HepG2 (cell line): ENCODE results near the gene MYLK2. TPM values are rescaled to one million over a fixed set of nuclear protein-coding genes. Genes with fewer than 3 reads are reported as not detected.

ENCODE experiments used
- ATAC-seq: fragments of 200-7000 bp; cut with Tn5 transposase; 3 replicates; pipeline ENCODE4 v1.9.1; 2020; ENCODE audit warnings: mild to moderate bottlenecking, moderate library complexity
- BruUV-seq: library from RNA; stranded (reverse); fragments of 400-500 nt; replicated peaks from 2 replicates; lab custom pipeline; 2021; lab: Mats Ljungman, UMichigan
- CTCF ChIA-PET: fragments of 300-600 bp; formaldehyde crosslinking; extraction: SDS; loops from one replicate; lab custom pipeline; 2021; ENCODE audit warnings: low total read pairs, inconsistent platforms, low intra/inter-chr PET ratio; lab: Yijun Ruan, JAX
- POLR2A ChIA-PET: fragments of 350-600 bp; sonication (Branson Sonifier 250); formaldehyde crosslinking; loops from one replicate; lab custom pipeline; 2020; ENCODE audit warnings: antibody characterized with exemption, inconsistent platforms; lab: Yijun Ruan, JAX
- DNase-seq: peaks from one replicate; pipeline ENCODE4 v3.0.0-alpha.2; 2015; ENCODE audit warnings: low spot score
- FAIRE-seq: peaks from 3 replicates; lab custom pipeline; 2011; peaks lifted over from hg19 to GRCh38; lab: Jason Lieb, UNC
- H2AFZ ChIP-seq: one replicate; pipeline ENCODE4 v1.6.1; 2011; ENCODE audit warnings: low read length, inconsistent platforms
- H3K27ac ChIP-seq: fragments of 300-600 bp; 3 replicates; pipeline ENCODE4 v1.8.0; 2011; ENCODE audit warnings: mixed run types, mild to moderate bottlenecking, mixed read lengths, low read length, inconsistent platforms; ENCODE audit not compliant: insufficient read depth; ENCODE audit errors: extremely low read length
- H3K27me3 ChIP-seq, 2 experiments: fragments of 200-600 bp in 1 of 2; 2 replicates in 1 of 2; 3 replicates in 1 of 2; pipeline versions ENCODE4 v1.6.0 to v1.8.0; 2011; ENCODE audit warnings: low read length in 2 of 2, mild to moderate bottlenecking in 2 of 2, moderate library complexity in 2 of 2, inconsistent platforms in 1 of 2; ENCODE audit not compliant: insufficient read depth in 2 of 2, control insufficient read depth in 1 of 2
- H3K36me3 ChIP-seq, 2 experiments: fragments of 200-600 bp in 1 of 2; replicated peaks in 1 of 2; 2 replicates in 1 of 2; 3 replicates in 1 of 2; pipeline versions ENCODE4 v1.5.1 to v1.8.0; 2011; ENCODE audit warnings: low read length in 2 of 2, inconsistent platforms in 1 of 2; ENCODE audit not compliant: insufficient read depth in 2 of 2, control insufficient read depth in 1 of 2
- H3K4me1 ChIP-seq: 2 replicates; pipeline ENCODE4 v1.5.1; 2012; ENCODE audit warnings: low read length, inconsistent platforms; ENCODE audit not compliant: insufficient read depth
- H3K4me2 ChIP-seq: 2 replicates; pipeline ENCODE4 v1.6.0; 2011; ENCODE audit warnings: low read depth, low read length, inconsistent platforms
- H3K4me3 ChIP-seq, 3 experiments: fragments of 200-600 bp in 1 of 3; sonication (generic), shearing (Covaris generic) in 1 of 3; replicated peaks in 1 of 3; 2 replicates each; pipeline ENCODE4 v1.5.1; 2011 to 2016; ENCODE audit warnings: low read length in 3 of 3, inconsistent platforms in 2 of 3, low read depth in 2 of 3, mild to moderate bottlenecking in 2 of 3, control low read depth in 1 of 3, mixed read lengths in 1 of 3; ENCODE audit not compliant: insufficient read depth in 1 of 3
- H3K79me2 ChIP-seq: one replicate; pipeline ENCODE4 v1.6.1; 2011; ENCODE audit warnings: low read length, inconsistent platforms; ENCODE audit not compliant: insufficient read depth
- H3K9ac ChIP-seq: 2 replicates; pipeline ENCODE4 v1.6.0; 2011; ENCODE audit warnings: mild to moderate bottlenecking, low read depth, low read length, inconsistent platforms; ENCODE audit not compliant: insufficient read depth
- H3K9me3 ChIP-seq: 2 replicates; pipeline ENCODE4 v1.5.1; 2012; ENCODE audit warnings: mild to moderate bottlenecking, low read length
- H4K20me1 ChIP-seq: 2 replicates; pipeline ENCODE4 v1.6.0; 2011; ENCODE audit warnings: inconsistent platforms, mild to moderate bottlenecking, low read length, moderate library complexity; ENCODE audit not compliant: insufficient read depth
- CENPX ChIP-seq: sonication (generic); formaldehyde crosslinking; IDR thresholded peaks from 2 replicates; pipeline ENCODE4 v1.9.0; 2021; ENCODE audit warnings: mild to moderate bottlenecking, missing genetic modification reagents, moderate library complexity
- EED ChIP-seq: sonication (generic); formaldehyde crosslinking; IDR thresholded peaks from 2 replicates; pipeline ENCODE4 v1.5.0; 2020; ENCODE audit warnings: mild to moderate bottlenecking, missing genetic modification reagents
- KLF12 ChIP-seq: sonication (generic); formaldehyde crosslinking; IDR thresholded peaks from 2 replicates; pipeline ENCODE4 v1.4.0; 2020; ENCODE audit warnings: missing genetic modification reagents, borderline replicate concordance
- LCORL ChIP-seq, 2 experiments: fragments of 450-650 bp in 1 of 2; sonication (generic) in 1 of 2; formaldehyde crosslinking in 1 of 2; IDR thresholded peaks; 2 replicates each; pipeline versions ENCODE4 v1.5.0 to v1.6.1; 2017 to 2020; ENCODE audit warnings: antibody characterized with exemption in 1 of 2, missing genetic modification reagents in 1 of 2
- MEF2D ChIP-seq: sonication (generic); formaldehyde crosslinking; IDR thresholded peaks from 2 replicates; pipeline ENCODE4 v1.5.1; 2020; ENCODE audit warnings: mild to moderate bottlenecking, missing genetic modification reagents
- NFIB ChIP-seq: sonication (generic); formaldehyde crosslinking; IDR thresholded peaks from 2 replicates; pipeline ENCODE4 v1.9.0; 2021; ENCODE audit warnings: missing genetic modification reagents, mild to moderate bottlenecking, borderline replicate concordance
- ONECUT2 ChIP-seq: sonication (generic); formaldehyde crosslinking; IDR thresholded peaks from 2 replicates; pipeline ENCODE4 v1.4.0; 2020; ENCODE audit warnings: missing genetic modification reagents
- RXRA ChIP-seq: sonication (generic); formaldehyde crosslinking; IDR thresholded peaks from 2 replicates; pipeline ENCODE4 v1.5.1; 2020; ENCODE audit warnings: missing genetic modification reagents
- TBL1XR1 ChIP-seq: fragments of 150-350 bp; IDR thresholded peaks from 2 replicates; pipeline ENCODE4 v1.6.1; 2014; ENCODE audit warnings: borderline replicate concordance, low read length; ENCODE audit not compliant: partially characterized antibody
- ZIK1 ChIP-seq: sonication (generic); formaldehyde crosslinking; IDR thresholded peaks from 2 replicates; pipeline ENCODE4 v1.5.0; 2020; ENCODE audit warnings: mild to moderate bottlenecking, low read depth, missing genetic modification reagents, borderline replicate concordance
- ZNF225 ChIP-seq: sonication (generic); formaldehyde crosslinking; IDR thresholded peaks from 2 replicates; pipeline ENCODE4 v1.4.0; 2020; ENCODE audit warnings: mild to moderate bottlenecking, missing genetic modification reagents
- ZNF263 ChIP-seq: sonication (generic); formaldehyde crosslinking; IDR thresholded peaks from 2 replicates; pipeline ENCODE4 v1.4.0; 2020; ENCODE audit warnings: missing genetic modification reagents
- ZNF598 ChIP-seq: sonication (generic); formaldehyde crosslinking; IDR thresholded peaks from 2 replicates; pipeline ENCODE4 v1.5.1; 2020; ENCODE audit warnings: mild to moderate bottlenecking, missing genetic modification reagents, borderline replicate concordance
- ZNF672 ChIP-seq: sonication (generic); formaldehyde crosslinking; IDR thresholded peaks from 2 replicates; pipeline ENCODE4 v1.8.1; 2022; ENCODE audit warnings: missing genetic modification reagents
- ZNF776 ChIP-seq: sonication (generic); formaldehyde crosslinking; IDR thresholded peaks from 2 replicates; pipeline ENCODE4 v1.4.0; 2020; ENCODE audit warnings: mild to moderate bottlenecking, missing genetic modification reagents
- ZNF782 ChIP-seq: sonication (generic); formaldehyde crosslinking; IDR thresholded peaks from 2 replicates; pipeline ENCODE4 v1.4.0; 2020; ENCODE audit warnings: missing genetic modification reagents, mild to moderate bottlenecking, borderline replicate concordance
- WGBS: methylation state at CpG from one replicate; pipeline ENCODE4 v1.1.6; 2017; ENCODE audit warnings: low lambda C conversion rate; 5-methylcytosine and 5-hydroxymethylcytosine counted together
- in situ Hi-C: cut with HindIII; loops from 2 replicates; pipeline ENCODE4 v1.10.0; 2017; ENCODE audit warnings: low pct_unique_long_range_greater_than_20kb; ENCODE audit not compliant: extremely low pct_ligation_motif_present
- intact Hi-C: fragments of 100-400 bp; cut with micrococcal nuclease; formaldehyde crosslinking; loops from one replicate; pipeline ENCODE4 v1.10.0; 2022; ENCODE audit not compliant: unreplicated experiment
- polyA plus RNA-seq, 8 experiments: library from polyadenylated mRNA; depleted of rRNA in 3 of 8; stranded (reverse) in 7 of 8; unstranded in 1 of 8; fragments of >200 nt; fragmentation: Illumina TruSeq in 4 of 8; extraction: Trizol in 4 of 8; gene quantifications; 2 replicates each; pipeline versions ENCODE4 v1.2.1 to v1.2.3, GENCODE V29; 2011 to 2016; ENCODE audit warnings: low read depth in 4 of 8, missing spikeins in 1 of 8, mixed read lengths in 1 of 8; ENCODE audit not compliant: insufficient read depth in 1 of 8
- total RNA-seq, 5 experiments: library from RNA; depleted of rRNA; stranded (reverse); fragments of >200 nt; fragmentation: Illumina TruSeq; extraction: Trizol; gene quantifications; 2 replicates each; pipeline ENCODE4 v1.2.3, GENCODE V29; 2016; ENCODE audit warnings: low read depth in 1 of 5
- TF ChIP-seq, protein P1 (sequence below): IDR thresholded peaks from 2 replicates; pipeline ENCODE4 v1.6.1; 2016; ENCODE audit warnings: low read depth, borderline replicate concordance
- TF ChIP-seq, protein P2 (sequence below): sonication (generic); formaldehyde crosslinking; IDR thresholded peaks from 2 replicates; pipeline ENCODE4 v1.5.0; 2020; ENCODE audit warnings: mild to moderate bottlenecking, missing genetic modification reagents

The MYLK2 gene
- total and polyA plus RNA-seq, 2 of the 13 experiments (the other 11 are each of a cell fraction or from before 2014, with no cell fraction given), result 0.27 TPM; not detected in 1

DNA sequence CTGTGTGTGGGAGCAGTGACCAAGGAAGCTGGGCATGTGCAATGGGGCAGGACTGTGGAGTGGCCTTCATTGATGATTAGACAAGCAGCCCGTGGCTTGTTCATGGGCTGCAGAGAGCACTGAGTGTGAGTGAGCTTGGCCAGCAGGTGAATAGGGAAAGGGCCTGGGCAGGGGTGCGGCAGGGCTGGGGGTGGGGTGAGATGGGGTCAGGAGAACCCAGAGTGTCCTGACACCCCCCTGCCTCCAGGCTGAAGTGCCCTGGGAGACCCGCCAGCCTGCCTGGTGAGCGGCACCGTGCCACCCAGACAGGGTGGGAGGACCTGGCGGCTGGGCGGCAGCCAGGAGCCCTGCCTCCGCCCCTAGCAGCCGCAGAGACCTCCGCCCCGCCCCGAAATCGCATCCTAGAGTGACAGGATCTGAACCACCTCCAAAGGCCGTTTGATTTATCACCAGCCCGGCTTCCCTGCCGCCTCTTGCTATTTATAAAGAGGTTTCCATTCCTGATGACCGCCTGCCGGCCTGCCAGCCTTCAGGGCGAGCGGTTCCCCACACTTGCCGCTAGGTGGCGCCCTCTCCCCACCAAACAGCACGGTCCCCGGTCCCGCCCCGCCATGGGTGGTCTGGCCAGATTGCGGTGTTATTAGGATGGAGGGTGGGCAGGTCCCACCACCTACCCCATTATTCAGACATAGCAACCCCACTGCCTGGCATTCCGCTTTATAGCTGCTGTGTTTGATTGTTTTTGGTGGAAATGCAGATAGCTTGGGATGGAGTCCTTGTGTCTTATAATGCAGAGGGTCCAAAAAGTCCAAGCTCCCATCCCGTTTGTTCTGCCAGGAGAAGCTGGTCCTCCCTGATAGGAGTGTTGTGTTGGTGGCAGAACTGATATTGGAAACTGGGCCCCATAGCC lies 3.5 kb downstream of the MYLK2 start (continued):
- TF ChIP-seq ZIK1 (0 out of 2 replicates have a peak, but pooled peaks have one; percentile 34), CENPX (CRISPR knock-in tag) (no peak), EED (CRISPR knock-in tag) (0 out of 2 replicates have a peak, but pooled peaks have one; percentile 72)
- TF ChIP-seq, protein P1, sequence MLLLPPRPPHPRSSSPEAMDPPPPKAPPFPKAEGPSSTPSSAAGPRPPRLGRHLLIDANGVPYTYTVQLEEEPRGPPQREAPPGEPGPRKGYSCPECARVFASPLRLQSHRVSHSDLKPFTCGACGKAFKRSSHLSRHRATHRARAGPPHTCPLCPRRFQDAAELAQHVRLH (CRISPR knock-in tag), result peak; percentile 48; the same call in 1 of the 2 replicates
- TF ChIP-seq, all 625 proteins: peak for 96

DNA sequence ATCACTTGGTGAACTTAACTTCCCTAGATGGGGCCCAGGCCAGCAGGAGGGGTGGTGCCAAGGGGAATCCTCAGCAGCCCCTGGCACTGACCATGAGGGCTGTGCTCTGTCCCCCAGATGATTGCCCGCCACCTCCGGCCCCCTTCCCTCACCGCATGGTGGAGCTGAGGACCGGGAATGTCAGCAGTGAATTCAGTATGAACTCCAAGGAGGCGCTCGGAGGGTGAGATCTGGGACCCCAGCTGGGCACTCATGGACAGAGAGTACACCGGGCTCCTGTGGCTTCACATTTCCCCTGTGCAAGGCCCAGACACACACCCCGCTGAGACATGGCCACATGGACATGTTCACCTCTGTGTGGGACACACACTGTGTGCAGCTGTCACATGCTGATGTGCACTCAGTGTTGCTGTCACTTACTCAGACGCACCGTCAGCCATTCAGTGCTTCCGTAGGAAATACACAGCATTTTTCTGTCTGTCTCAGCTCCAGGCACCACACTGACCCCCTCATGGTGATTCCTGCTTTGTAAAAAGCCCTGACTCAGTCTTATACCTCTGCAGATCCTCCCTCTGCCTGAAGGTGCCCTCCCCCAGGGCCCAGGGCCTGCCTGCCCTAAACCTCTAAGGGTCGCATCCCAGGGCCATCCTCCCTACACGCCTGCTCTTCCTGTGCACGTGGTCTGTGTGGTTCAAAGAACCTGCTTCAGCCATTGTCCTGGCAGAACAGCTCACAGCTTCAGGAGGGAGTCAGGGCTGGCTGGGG lies 4.4 kb downstream of the MYLK2 start:
- CTCF ChIA-PET, result interaction anchor here (1.4 to 4.8 kb wide), 6 partner anchors 10 to 268 kb away, joined by 7 to 70 read pairs (median 9); partner anchors contain the start of genes FOXS1 and PDRG1
- Histone ChIP-seq H3K27me3 (peaks cover 12 to 67% of the 10 kb centered on the region in 2 experiments), H3K4me2 (no peak overlapping the region), H4K20me1 (no peaks in the 10 kb centered on the region), H3K79me2 (no peaks in the 10 kb centered on the region), H3K4me1 (0 out of 2 replicates have a peak, but pooled peaks cover 7% of the 10 kb centered on the region), H3K4me3 (no peak overlapping the region), H2AFZ (no peak overlapping the region), H3K9ac (no peak overlapping the region), H3K9me3 (no peaks in the 10 kb centered on the region), H3K36me3 (no peaks in the 10 kb centered on the region), H3K27ac (no peak overlapping the region)
- no TSS peak for BruUV-seq
- POLR2A ChIA-PET, result interaction anchor here (0.9 kb wide), 1 partner anchor 128 kb away, joined by 4 read pairs; the partner anchor contains the start of gene PDRG1
- intact Hi-C loops (loop anchor here (1.0 to 10.0 kb wide), 2 partner anchors 131 to 208 kb away; partner anchors contain the start of gene PDRG1), in situ Hi-C loops (loop anchor here (5.0 to 10.0 kb wide), 2 partner anchors 209 to 271 kb away; no protein-coding TSS in a partner anchor)
- FAIRE-seq (no peak), DNase-seq (no peak), ATAC-seq (peak; percentile 11)
- peak; percentile 86 for TF ChIP-seq ZNF263
- TF ChIP-seq ZNF776 (CRISPR knock-in tag), result 0 out of 2 replicates have a peak, but pooled peaks have one; percentile 2
- 0 out of 2 replicates have a peak, but pooled peaks have one; percentile 15 for TF ChIP-seq ZNF782
- TF ChIP-seq MEF2D, result no peak
- TF ChIP-seq TBL1XR1, result no peak
- no peak for TF ChIP-seq ZNF672 (CRISPR knock-in tag)
- TF ChIP-seq NFIB (CRISPR knock-in tag), result 0 out of 2 replicates have a peak, but pooled peaks have one; percentile 40
- no peak for TF ChIP-seq LCORL (IDR thresholded peaks at IDR 0.05)
- TF ChIP-seq LCORL (CRISPR knock-in tag; IDR thresholded peaks at IDR 0.05), result no peak
- no peak for TF ChIP-seq ONECUT2
- TF ChIP-seq ZNF225, result 0 out of 2 replicates have a peak, but pooled peaks have one; percentile 15
- no peak for TF ChIP-seq RXRA (CRISPR knock-in tag)
- TF ChIP-seq, protein P2, sequence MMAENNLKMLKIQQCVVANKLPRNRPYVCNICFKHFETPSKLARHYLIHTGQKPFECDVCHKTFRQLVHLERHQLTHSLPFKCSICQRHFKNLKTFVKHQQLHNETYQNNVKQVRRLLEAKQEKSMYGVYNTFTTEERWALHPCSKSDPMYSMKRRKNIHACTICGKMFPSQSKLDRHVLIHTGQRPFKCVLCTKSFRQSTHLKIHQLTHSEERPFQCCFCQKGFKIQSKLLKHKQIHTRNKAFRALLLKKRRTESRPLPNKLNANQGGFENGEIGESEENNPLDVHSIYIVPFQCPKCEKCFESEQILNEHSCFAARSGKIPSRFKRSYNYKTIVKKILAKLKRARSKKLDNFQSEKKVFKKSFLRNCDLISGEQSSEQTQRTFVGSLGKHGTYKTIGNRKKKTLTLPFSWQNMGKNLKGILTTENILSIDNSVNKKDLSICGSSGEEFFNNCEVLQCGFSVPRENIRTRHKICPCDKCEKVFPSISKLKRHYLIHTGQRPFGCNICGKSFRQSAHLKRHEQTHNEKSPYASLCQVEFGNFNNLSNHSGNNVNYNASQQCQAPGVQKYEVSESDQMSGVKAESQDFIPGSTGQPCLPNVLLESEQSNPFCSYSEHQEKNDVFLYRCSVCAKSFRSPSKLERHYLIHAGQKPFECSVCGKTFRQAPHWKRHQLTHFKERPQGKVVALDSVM (CRISPR knock-in tag), result no peak
- TF ChIP-seq ZNF598, result 0 out of 2 replicates have a peak, but pooled peaks have one; percentile 0
- TF ChIP-seq KLF12 (CRISPR knock-in tag), result no peak
- 27% methylated on average over 12 of the region's 14 CpGs for WGBS
